ENCODE measurements around the gene KRT82. TPM values are rescaled to one million over a fixed set of nuclear protein-coding genes. Genes with fewer than 3 reads are reported as not detected.

Gene KRT82
- total and polyA plus RNA-seq, 2 experiments from 2014 or later, result not detected

DNA sequence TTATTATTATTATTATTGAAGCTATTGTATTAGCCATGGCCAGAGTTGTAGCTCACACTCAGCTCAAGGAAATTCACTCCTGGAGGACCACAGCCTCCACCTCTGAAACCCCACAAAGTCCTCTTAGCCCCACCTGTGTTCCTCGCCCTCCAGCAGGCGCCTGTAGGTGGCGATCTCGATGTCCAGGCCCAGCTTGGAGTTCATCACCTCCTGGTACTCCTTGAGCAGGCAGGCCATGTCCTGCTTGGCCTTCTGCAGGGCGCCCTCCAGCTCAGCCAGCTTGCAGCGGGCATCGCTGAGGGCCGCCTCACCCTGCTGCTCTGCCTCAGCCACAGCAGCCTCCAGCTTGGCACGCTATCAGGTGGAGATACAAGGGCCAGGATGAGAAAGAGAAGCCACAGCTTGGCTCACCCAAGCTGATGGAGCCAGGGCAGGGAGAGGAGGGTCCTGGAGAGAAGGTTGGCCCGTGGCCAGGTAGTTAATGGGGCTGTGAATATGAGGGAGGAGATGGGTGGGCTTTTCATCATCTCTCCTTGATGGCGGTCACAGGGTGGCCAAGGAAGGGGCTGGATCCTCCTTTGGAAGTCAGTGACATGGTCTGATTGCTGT lies 43.9 kb downstream of the KRT82 start:
- no peak for DNase-seq (ENCODE audit: low read depth in 1 of 2, low spot score in 1 of 2)
- Histone ChIP-seq H3K27ac (no peak overlapping the region), H3K27me3 (peaks cover 42% of the 10 kb centered on the region)

DNA sequence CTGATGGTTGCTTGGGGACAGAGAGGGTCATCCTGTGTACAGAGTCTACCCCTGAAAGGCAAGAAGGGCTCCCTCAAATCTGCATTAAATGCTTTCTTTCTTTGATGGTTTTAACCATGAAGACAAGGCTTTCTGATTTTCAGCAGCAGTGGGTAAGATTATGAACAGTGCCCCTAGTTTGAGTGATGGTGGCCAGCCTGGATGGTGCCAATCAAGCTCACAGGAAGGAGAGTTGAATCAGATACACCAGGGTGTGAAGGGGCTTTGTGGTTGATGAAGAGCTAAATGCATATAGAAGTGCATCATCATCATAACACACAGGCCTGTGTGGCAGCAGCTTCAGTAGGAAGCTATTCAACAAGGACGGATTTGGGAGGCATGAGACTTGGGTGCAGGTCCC lies 44.6 kb downstream of the KRT82 start:
- Histone ChIP-seq H3K9me3 (ENCODE audit: low read depth) (no peaks in the 10 kb centered on the region), H3K27ac (no peak overlapping the region), H3K4me1 (ENCODE audit: low read depth) (no peaks in the 10 kb centered on the region), H3K27me3 (peaks cover 40% of the 10 kb centered on the region), H3K36me3 (no peaks in the 10 kb centered on the region), H3K4me3 (no peak overlapping the region)
- DNase-seq (ENCODE audit: low read depth in 1 of 2, low spot score in 1 of 2), result no peak
- TF ChIP-seq, protein P1, sequence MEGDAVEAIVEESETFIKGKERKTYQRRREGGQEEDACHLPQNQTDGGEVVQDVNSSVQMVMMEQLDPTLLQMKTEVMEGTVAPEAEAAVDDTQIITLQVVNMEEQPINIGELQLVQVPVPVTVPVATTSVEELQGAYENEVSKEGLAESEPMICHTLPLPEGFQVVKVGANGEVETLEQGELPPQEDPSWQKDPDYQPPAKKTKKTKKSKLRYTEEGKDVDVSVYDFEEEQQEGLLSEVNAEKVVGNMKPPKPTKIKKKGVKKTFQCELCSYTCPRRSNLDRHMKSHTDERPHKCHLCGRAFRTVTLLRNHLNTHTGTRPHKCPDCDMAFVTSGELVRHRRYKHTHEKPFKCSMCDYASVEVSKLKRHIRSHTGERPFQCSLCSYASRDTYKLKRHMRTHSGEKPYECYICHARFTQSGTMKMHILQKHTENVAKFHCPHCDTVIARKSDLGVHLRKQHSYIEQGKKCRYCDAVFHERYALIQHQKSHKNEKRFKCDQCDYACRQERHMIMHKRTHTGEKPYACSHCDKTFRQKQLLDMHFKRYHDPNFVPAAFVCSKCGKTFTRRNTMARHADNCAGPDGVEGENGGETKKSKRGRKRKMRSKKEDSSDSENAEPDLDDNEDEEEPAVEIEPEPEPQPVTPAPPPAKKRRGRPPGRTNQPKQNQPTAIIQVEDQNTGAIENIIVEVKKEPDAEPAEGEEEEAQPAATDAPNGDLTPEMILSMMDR (IDR thresholded peaks at IDR 0.05; ENCODE audit: low read depth, low read length), result no peak

More for the DNA sequence above, 43.9 kb downstream of the KRT82 start:
- Histone ChIP-seq H3K4me1 (ENCODE audit: low read depth) (no peaks in the 10 kb centered on the region), H3K36me3 (no peaks in the 10 kb centered on the region), H3K4me3 (no peak overlapping the region), H3K9me3 (ENCODE audit: low read depth) (no peaks in the 10 kb centered on the region)
- TF ChIP-seq, protein P1 (IDR thresholded peaks at IDR 0.05; ENCODE audit: low read depth, low read length), result peak; percentile 29

DNA sequence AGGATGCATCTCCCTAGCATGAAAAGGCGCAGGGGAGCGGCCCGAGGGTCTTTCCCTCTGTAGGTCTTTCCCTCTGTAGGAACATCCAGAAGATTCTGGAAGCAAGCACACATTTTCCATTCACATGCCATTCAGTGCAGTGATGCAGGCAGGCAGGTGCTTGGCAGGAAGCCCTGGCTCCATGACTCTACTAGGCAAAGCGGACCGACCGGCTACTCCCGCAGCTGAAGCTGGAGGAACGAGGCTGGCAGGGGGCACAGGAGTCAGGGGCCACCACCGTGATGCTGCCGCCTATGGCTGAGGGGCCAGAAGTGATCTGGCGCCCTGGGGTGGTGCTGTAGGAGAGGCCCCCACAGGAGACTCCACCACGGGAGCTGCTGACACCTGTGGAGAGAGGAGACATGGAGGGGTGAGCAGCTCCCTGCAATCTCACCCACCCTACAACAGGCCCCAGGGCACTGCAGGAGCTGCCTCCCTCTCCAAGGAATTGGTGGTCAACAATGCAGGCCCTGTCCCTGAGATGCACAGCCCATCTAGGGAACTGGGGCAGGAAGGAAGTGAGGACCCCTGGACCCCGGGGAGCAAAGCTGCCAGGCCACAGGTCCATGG lies 45.4 kb downstream of the KRT82 start:
- no peaks in the 10 kb centered on the region for H3K36me3 ChIP-seq
- no peak for DNase-seq (ENCODE audit: low read depth in 1 of 2, low spot score in 1 of 2)
- no peaks in the 10 kb centered on the region for H3K4me1 ChIP-seq (ENCODE audit: low read depth)
- no peak overlapping the region for H3K4me3 ChIP-seq
- peaks cover 40% of the 10 kb centered on the region for H3K27me3 ChIP-seq
- no peaks in the 10 kb centered on the region for H3K9me3 ChIP-seq (ENCODE audit: low read depth)
- TF ChIP-seq, protein P1 (IDR thresholded peaks at IDR 0.05; ENCODE audit: low read depth, low read length), result no peak
- H3K27ac ChIP-seq, result no peak overlapping the region

DNA sequence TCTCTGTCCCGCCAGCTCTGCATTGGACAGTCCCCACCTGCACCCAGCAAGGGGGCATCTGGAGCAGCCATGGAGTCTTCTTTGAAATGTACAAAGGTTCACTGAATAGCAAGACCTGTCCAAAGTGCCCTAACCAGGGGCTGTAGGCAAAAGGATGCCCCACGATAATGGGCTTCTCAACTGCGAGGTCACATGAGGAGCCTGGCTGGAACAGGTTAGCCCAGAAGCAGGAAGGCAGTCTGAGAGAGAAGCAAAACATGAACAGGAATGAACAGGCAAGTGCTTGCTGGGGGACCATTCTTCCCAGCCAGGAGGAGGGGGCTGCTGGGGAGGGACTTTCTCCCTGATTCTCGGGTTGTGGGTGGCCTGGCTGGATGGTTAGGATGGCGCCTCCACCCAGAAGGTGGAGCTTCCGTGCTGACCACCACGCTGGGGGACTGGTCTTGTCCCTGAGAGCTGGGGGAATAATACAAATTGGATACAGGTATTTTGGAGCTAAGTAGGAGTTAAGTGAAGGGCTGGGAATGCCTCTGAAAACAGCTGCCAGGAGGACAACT lies 46.0 kb downstream of the KRT82 start:
- TF ChIP-seq, protein P1 (IDR thresholded peaks at IDR 0.05; ENCODE audit: low read depth, low read length), result no peak
- Histone ChIP-seq H3K36me3 (no peaks in the 10 kb centered on the region), H3K4me1 (ENCODE audit: low read depth) (no peaks in the 10 kb centered on the region), H3K27ac (no peak overlapping the region), H3K27me3 (peaks cover 38% of the 10 kb centered on the region), H3K9me3 (ENCODE audit: low read depth) (no peaks in the 10 kb centered on the region), H3K4me3 (no peak overlapping the region)
- no peak for DNase-seq (ENCODE audit: low read depth in 1 of 2, low spot score in 1 of 2)

DNA sequence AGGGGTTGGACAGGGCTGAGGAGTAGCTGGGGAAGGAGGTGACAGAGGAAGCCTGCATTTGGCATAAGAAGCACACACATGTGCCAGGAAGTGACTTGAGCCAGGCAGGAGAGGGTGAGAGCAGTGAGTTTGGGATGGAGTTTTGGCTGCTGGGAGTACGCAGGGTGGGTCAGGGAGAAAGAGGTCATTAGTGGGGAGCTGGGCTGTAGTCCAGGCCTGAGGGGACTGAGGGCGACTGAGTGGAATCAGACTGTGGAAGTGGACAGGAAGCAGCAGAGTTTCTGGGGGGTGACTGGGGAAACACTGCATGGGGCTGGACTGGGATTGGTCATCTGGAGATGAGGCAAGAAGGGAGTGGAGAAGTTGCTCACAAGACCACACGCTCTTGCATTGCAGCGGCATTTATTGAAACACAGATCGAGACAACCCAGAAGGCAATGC lies 46.5 kb downstream of the KRT82 start:
- H3K9me3 ChIP-seq (ENCODE audit: low read depth), result no peaks in the 10 kb centered on the region
- no peaks in the 10 kb centered on the region for H3K36me3 ChIP-seq
- H3K27ac ChIP-seq, result no peak overlapping the region
- DNase-seq (ENCODE audit: low read depth in 1 of 2, low spot score in 1 of 2), result no peak
- H3K4me1 ChIP-seq (ENCODE audit: low read depth), result no peaks in the 10 kb centered on the region
- no peak overlapping the region for H3K4me3 ChIP-seq
- peaks cover 37% of the 10 kb centered on the region for H3K27me3 ChIP-seq
- TF ChIP-seq, protein P1 (IDR thresholded peaks at IDR 0.05; ENCODE audit: low read depth, low read length), result no peak
